ENCODE measurements around the gene DHRS3. TPM values are rescaled to one million over a fixed set of nuclear protein-coding genes. Genes with fewer than 3 reads are reported as not detected.

DHRS3 gene
- total and polyA plus RNA-seq, 2 donors (not counting 3 experiments of a cell fraction or from before 2014, with no cell fraction given), result 54.3 to 75.2 TPM

- no peak overlapping the region for H3K4me3 ChIP-seq (replicated peaks in 1 of 3; ENCODE audit: insufficient read depth in 1 of 3, low read depth in 1 of 3, low read length in 3 of 3)
- H3K9me3 ChIP-seq (replicated peaks; ENCODE audit: control insufficient read depth, insufficient read depth, low read length), result no peaks in the 10 kb centered on the region
- H4K20me1 ChIP-seq (replicated peaks; ENCODE audit: control insufficient read depth, extremely low read depth, insufficient read depth, low read length), result no peaks in the 10 kb centered on the region
- intact Hi-C loops (cut with micrococcal nuclease) (no loop called here), dilution Hi-C loops (cut with MboI; ENCODE audit: extremely low pct_ligation_motif_present, low sequenced_read_pairs) (no loop called here)
- peak overlapping the region; percentile 95 for H3K27ac ChIP-seq (ENCODE audit: insufficient read depth, low read depth, low read length)
- no peaks in the 10 kb centered on the region for H3K36me3 ChIP-seq (ENCODE audit: control insufficient read depth in 2 of 2, extremely low read depth in 1 of 2, insufficient read depth in 2 of 2, low read length in 2 of 2)
- no peak overlapping the region for H2AFZ ChIP-seq (ENCODE audit: low read depth, low read length)
- no peaks in the 10 kb centered on the region for H3K79me2 ChIP-seq (ENCODE audit: control insufficient read depth, insufficient read depth, low read length)
- POLR2A ChIA-PET, result interaction anchor here (1.2 kb wide), 2 partner anchors 15 to 17 kb away, joined by 4 read pairs; no protein-coding TSS in a partner anchor
- H3K9ac ChIP-seq (replicated peaks; ENCODE audit: extremely low read depth, insufficient read depth, low read length), result no peak overlapping the region
- H3K9me1 ChIP-seq (replicated peaks; ENCODE audit: control insufficient read depth, extremely low read depth, insufficient read depth, low read length), result no peaks in the 10 kb centered on the region
- H3K27me3 ChIP-seq (ENCODE audit: control insufficient read depth in 2 of 2, insufficient read depth in 2 of 2, low read length in 2 of 2), result no peaks in the 10 kb centered on the region
- peaks cover 48% of the 10 kb centered on the region for H3K4me1 ChIP-seq (ENCODE audit: control insufficient read depth, extremely low read depth, insufficient read depth, low read length)
- BruUV-seq (replicated peaks), result no TSS peak
- CTCF ChIA-PET, result interaction anchor here (0.9 to 4.6 kb wide), 8 partner anchors 16 to 327 kb away, joined by 3 to 112 read pairs (median 4); partner anchors contain the start of gene DHRS3
- DNase-seq (ENCODE audit: low read depth, low spot score) (peak; percentile 84), FAIRE-seq (peak; percentile 90)
- TF ChIP-seq POLR2A (IDR thresholded peaks at IDR 0.05; ENCODE audit: low read depth, low read length) (no peak), CTCF (IDR thresholded peaks at IDR 0.05; ENCODE audit: extremely low read depth in 1 of 2, insufficient read depth in 1 of 2, low read depth in 1 of 2, low read length in 2 of 2) (no peak), GATA2 (IDR thresholded peaks at IDR 0.05; ENCODE audit: insufficient read depth, insufficient read length, low read depth, low read length) (peak; percentile 53), EZH2 (IDR thresholded peaks at IDR 0.05; ENCODE audit: borderline replicate concordance, low read depth, low read length, severe bottlenecking) (no peak), POLR2AphosphoS5 (IDR thresholded peaks at IDR 0.05; ENCODE audit: insufficient read depth, low read depth, low read length) (no peak), MYC (IDR thresholded peaks at IDR 0.05; ENCODE audit: low read depth, low read length) (no peak), FOS (IDR thresholded peaks at IDR 0.05; ENCODE audit: borderline replicate concordance, insufficient read depth, low read length) (peak; percentile 80), JUN (IDR thresholded peaks at IDR 0.05; ENCODE audit: borderline replicate concordance, insufficient read depth, insufficient read length, low read depth) (no peak), MAX (IDR thresholded peaks at IDR 0.05; ENCODE audit: insufficient read depth, insufficient read length) (no peak)
- H3K4me2 ChIP-seq (ENCODE audit: insufficient read depth, low read length), result no peak overlapping the region
Observed at GRCh38 chr1:12601700-12602658, 16.0 kb downstream of the DHRS3 start.
